ENCODE data around the gene IL33. TPM values are rescaled to one million over a fixed set of nuclear protein-coding genes. Genes with fewer than 3 reads are reported as not detected.

Gene IL33, protein sequence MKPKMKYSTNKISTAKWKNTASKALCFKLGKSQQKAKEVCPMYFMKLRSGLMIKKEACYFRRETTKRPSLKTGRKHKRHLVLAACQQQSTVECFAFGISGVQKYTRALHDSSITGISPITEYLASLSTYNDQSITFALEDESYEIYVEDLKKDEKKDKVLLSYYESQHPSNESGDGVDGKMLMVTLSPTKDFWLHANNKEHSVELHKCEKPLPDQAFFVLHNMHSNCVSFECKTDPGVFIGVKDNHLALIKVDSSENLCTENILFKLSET
- not detected in 2 replicates for total RNA-seq (2012; rRNA removed)
- polyA plus RNA-seq (2012; rRNA removed) = not detected in 2 replicates
- not detected in 2 replicates for polyA plus RNA-seq (2012; cell fraction: cytosol; rRNA removed)
- 0.03 TPM in 1 of 2 replicates, not detected in the other for polyA plus RNA-seq (2012; cell fraction: nucleus; rRNA removed; ENCODE audit: low replicate concordance)
- percentile 22 among the genes with signal in this experiment for Bru-seq, nascent RNA
- BruChase-seq, experiment 1, labeled RNA remaining after a 6-hour chase = percentile 26 among the genes with signal in this experiment
- BruChase-seq, experiment 2, labeled RNA remaining after a 2-hour chase = percentile 19 among the genes with signal in this experiment
- long read RNA-seq = 0 reads

DNA sequence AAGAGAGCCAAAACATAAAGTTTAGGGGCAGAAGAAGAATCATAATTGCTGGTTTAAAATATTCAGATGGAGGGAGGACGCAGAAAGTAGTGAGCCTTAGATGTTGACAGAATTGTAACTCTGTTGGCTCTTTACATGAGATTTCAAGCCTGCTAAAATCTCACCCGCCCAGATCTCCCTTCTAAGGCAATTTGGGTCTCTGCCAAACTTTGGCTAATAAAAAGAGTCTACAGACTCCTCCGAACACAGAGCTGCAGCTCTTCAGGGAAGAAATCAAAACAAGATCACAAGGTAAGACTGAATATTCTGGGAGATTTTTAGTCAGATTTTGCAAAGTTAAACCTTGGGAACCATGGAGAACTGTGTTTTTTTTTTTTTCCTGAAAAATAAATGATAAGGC lies at the start of gene IL33:
IL33 (plus strand) TSS at position 246 of the 400 bp plus-strand sequence. CDS start 25,888 bp downstream, outside the sequence.
- BruUV-seq (replicated peaks) = no TSS peak
- WGBS, 2 experiments (ENCODE audit: extremely low coverage in 2 of 2, insufficient read length in 1 of 2) = no CpG with 5 or more reads among the region's 3 CpGs
- CTCF ChIA-PET = no interaction called here

More for the DNA sequence above, at the start of gene IL33:
- Histone ChIP-seq H2BK15ac (ENCODE audit: low read depth, low read length) (no peak within 1 kb of the TSS), H3K18ac (ENCODE audit: low read depth, low read length) (no peak within 1 kb of the TSS), H4K91ac (ENCODE audit: insufficient read depth, low read depth, low read length) (no peak within 1 kb of the TSS), H3K79me1 (ENCODE audit: low read depth in 1 of 2, low read length in 2 of 2) (no peaks in the 10 kb centered on the region), H2BK20ac (ENCODE audit: low read depth, low read length) (no peak within 1 kb of the TSS), H3K23ac (ENCODE audit: low read depth, low read length) (no peak within 1 kb of the TSS), H3K27me3 (ENCODE audit: control insufficient read depth, insufficient read depth, low read length) (no peaks in the 10 kb centered on the region; the same call in 1 of the 2 replicates), H2AK5ac (ENCODE audit: low read depth, low read length) (no peak within 1 kb of the TSS), H3K56ac (ENCODE audit: extremely low read depth, insufficient read depth, low read length) (no peak within 1 kb of the TSS), H3K4ac (ENCODE audit: low read depth, low read length) (no peak within 1 kb of the TSS), H2AFZ (replicated peaks; ENCODE audit: low read length, poor library complexity) (no peak within 1 kb of the TSS), H4K20me1 (ENCODE audit: insufficient read depth, low read length) (no peaks in the 10 kb centered on the region), H2AK9ac (replicated peaks; ENCODE audit: low read depth, low read length, poor library complexity) (no peak within 1 kb of the TSS), H3K4me2 (ENCODE audit: low read depth, low read length) (no peak within 1 kb of the TSS), H2BK5ac (ENCODE audit: low read depth, low read length, poor library complexity, severe bottlenecking) (no peak within 1 kb of the TSS), H3K27ac (ENCODE audit: insufficient read depth, low read length) (no peak within 1 kb of the TSS), H4K8ac (ENCODE audit: low read depth in 2 of 2, low read length in 2 of 2) (no peak within 1 kb of the TSS), H4K5ac (ENCODE audit: low read depth, low read length) (no peak within 1 kb of the TSS), H3K9ac (ENCODE audit: low read depth, low read length) (no peak within 1 kb of the TSS), H3K14ac (replicated peaks; ENCODE audit: low read depth, low read length) (no peak within 1 kb of the TSS), H3K36me3 (ENCODE audit: control insufficient read depth, insufficient read depth, low read length) (no peaks in the 10 kb centered on the region), H3K9me1 (ENCODE audit: insufficient read depth, low read length) (no peaks in the 10 kb centered on the region), H2BK120ac (ENCODE audit: low read depth, low read length) (no peak within 1 kb of the TSS), H3K9me3 (ENCODE audit: control insufficient read depth, insufficient read depth, low read length) (peaks cover 1% of the 10 kb centered on the region), H3K4me3 (ENCODE audit: insufficient read depth, low read depth, low read length) (no peak within 1 kb of the TSS), H3K4me1 (ENCODE audit: control insufficient read depth, insufficient read depth, low read length) (peaks cover 2% of the 10 kb centered on the region)
- dilution Hi-C loops (cut with HindIII; ENCODE audit: low sequenced_read_pairs, unreplicated experiment) = no loop called here
- ATAC-seq (ENCODE audit: low read depth) = no peak
- intact Hi-C loops (cut with micrococcal nuclease) = no loop called here
- TF ChIP-seq, protein P1, sequence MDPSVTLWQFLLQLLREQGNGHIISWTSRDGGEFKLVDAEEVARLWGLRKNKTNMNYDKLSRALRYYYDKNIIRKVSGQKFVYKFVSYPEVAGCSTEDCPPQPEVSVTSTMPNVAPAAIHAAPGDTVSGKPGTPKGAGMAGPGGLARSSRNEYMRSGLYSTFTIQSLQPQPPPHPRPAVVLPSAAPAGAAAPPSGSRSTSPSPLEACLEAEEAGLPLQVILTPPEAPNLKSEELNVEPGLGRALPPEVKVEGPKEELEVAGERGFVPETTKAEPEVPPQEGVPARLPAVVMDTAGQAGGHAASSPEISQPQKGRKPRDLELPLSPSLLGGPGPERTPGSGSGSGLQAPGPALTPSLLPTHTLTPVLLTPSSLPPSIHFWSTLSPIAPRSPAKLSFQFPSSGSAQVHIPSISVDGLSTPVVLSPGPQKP (IDR thresholded peaks at IDR 0.05; ENCODE audit: borderline replicate concordance, low read depth, low read length) = no peak
- TF ChIP-seq CEBPB (IDR thresholded peaks at IDR 0.05; ENCODE audit: low read depth, low read length) = no peak
- DNase-seq = no peak
- POLR2A ChIA-PET (ENCODE audit: unreplicated experiment) = no interaction called here
- in situ Hi-C loops (cut with MboI; ENCODE audit: low sequenced_read_pairs) = no loop called here

Data from IMR-90 (cell line).